Suprapubic skin (tissue), 4 donors: ENCODE data around the gene RASD2. TPM values are rescaled to one million over a fixed set of nuclear protein-coding genes. Genes with fewer than 3 reads are reported as not detected.

ENCODE experiments used
- DNase-seq, 2 donors: peaks; one replicate each; pipeline ENCODE4 v3.0.0-alpha.2; 2019; ENCODE audit warnings: low spot score in 2 of 2
- H3K27ac ChIP-seq: fragments of 200-600 bp; sonication (generic); one replicate; pipeline ENCODE4 v1.5.1; 2019
- H3K27me3 ChIP-seq: fragments of 200-600 bp; sonication (generic); one replicate; pipeline ENCODE4 v1.5.1; 2019
- H3K36me3 ChIP-seq: fragments of 200-600 bp; sonication (generic); one replicate; pipeline ENCODE4 v1.5.1; 2019
- H3K4me1 ChIP-seq: fragments of 200-600 bp; sonication (generic); one replicate; pipeline ENCODE4 v1.5.1; 2019
- H3K4me3 ChIP-seq: fragments of 200-600 bp; sonication (generic); one replicate; pipeline ENCODE4 v1.5.1; 2019; ENCODE audit warnings: mild to moderate bottlenecking
- H3K9me3 ChIP-seq: fragments of 200-600 bp; sonication (generic); one replicate; pipeline ENCODE4 v1.5.1; 2019
- EP300 ChIP-seq: sonication (generic); formaldehyde crosslinking; IDR thresholded peaks from one replicate; pipeline ENCODE4 v1.6.1; 2017; ENCODE audit warnings: antibody characterized with exemption
- POLR2A ChIP-seq, 2 donors: fragments of 450-650 bp; IDR thresholded peaks; one replicate each; pipeline ENCODE4 v1.6.1; 2017; ENCODE audit warnings: antibody characterized with exemption in 2 of 2, mild to moderate bottlenecking in 2 of 2, moderate library complexity in 2 of 2
- POLR2AphosphoS5 ChIP-seq, 3 donors: sonication (generic); formaldehyde crosslinking; IDR thresholded peaks; one replicate each; pipeline ENCODE4 v1.6.1; 2017; ENCODE audit warnings: antibody characterized with exemption in 3 of 3
- WGBS: methylation state at CpG from one replicate; pipeline ENCODE4 v1.1.5; 2018; 5-methylcytosine and 5-hydroxymethylcytosine counted together
- total RNA-seq, 4 donors: library from RNA; depleted of rRNA; stranded (reverse); fragments of >200 nt; gene quantifications; one replicate each; pipeline ENCODE4 v1.1.0, GENCODE V29; 2016
- TF ChIP-seq, protein P1 (sequence below), 2 donors: fragments of 200-600 bp in 1 of 2; fragments of 450-650 bp in 1 of 2; sonication (generic) in 1 of 2; IDR thresholded peaks; one replicate each; pipeline ENCODE4 v1.5.1; 2016 to 2019; ENCODE audit warnings: antibody characterized with exemption in 2 of 2, mild to moderate bottlenecking in 1 of 2, moderate library complexity in 1 of 2

Gene RASD2
- total RNA-seq, 4 donors from 2014 or later = 0.89 to 1.7 (median 1.2) TPM

DNA sequence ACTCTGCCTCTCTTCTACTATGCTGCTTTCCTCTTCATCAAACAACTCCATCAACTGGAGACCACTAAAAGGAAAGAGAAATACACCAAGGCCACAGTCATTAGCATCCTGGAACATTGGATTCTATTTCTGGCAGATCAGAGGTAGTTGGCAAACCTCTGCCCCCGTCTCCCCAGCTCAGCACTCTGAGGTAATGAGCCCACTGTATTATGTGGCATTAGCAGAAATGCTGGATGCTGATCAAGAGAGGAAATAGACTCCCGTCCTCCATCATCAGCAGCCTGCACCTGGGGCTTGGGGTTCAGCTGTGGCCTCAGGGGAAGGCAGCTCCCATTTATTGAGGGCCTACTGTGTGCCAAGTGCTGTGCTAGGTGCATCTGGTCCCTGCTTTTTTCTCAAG is 9.0 kb upstream of the RASD2 start:
- TF ChIP-seq, protein P1, sequence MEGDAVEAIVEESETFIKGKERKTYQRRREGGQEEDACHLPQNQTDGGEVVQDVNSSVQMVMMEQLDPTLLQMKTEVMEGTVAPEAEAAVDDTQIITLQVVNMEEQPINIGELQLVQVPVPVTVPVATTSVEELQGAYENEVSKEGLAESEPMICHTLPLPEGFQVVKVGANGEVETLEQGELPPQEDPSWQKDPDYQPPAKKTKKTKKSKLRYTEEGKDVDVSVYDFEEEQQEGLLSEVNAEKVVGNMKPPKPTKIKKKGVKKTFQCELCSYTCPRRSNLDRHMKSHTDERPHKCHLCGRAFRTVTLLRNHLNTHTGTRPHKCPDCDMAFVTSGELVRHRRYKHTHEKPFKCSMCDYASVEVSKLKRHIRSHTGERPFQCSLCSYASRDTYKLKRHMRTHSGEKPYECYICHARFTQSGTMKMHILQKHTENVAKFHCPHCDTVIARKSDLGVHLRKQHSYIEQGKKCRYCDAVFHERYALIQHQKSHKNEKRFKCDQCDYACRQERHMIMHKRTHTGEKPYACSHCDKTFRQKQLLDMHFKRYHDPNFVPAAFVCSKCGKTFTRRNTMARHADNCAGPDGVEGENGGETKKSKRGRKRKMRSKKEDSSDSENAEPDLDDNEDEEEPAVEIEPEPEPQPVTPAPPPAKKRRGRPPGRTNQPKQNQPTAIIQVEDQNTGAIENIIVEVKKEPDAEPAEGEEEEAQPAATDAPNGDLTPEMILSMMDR (IDR thresholded peaks at IDR 0.05) = no peak
- TF ChIP-seq POLR2AphosphoS5 (IDR thresholded peaks at IDR 0.05) (no peak), POLR2A (IDR thresholded peaks at IDR 0.05) (no peak), EP300 (no peak)
- Histone ChIP-seq H3K27me3 (peaks cover 6% of the 10 kb centered on the region), H3K9me3 (no peaks in the 10 kb centered on the region), H3K36me3 (no peaks in the 10 kb centered on the region), H3K27ac (no peak overlapping the region), H3K4me3 (no peak overlapping the region), H3K4me1 (no peaks in the 10 kb centered on the region)
- no peak for DNase-seq
- WGBS = 80% methylated on average over 2 of the region's 2 CpGs

DNA sequence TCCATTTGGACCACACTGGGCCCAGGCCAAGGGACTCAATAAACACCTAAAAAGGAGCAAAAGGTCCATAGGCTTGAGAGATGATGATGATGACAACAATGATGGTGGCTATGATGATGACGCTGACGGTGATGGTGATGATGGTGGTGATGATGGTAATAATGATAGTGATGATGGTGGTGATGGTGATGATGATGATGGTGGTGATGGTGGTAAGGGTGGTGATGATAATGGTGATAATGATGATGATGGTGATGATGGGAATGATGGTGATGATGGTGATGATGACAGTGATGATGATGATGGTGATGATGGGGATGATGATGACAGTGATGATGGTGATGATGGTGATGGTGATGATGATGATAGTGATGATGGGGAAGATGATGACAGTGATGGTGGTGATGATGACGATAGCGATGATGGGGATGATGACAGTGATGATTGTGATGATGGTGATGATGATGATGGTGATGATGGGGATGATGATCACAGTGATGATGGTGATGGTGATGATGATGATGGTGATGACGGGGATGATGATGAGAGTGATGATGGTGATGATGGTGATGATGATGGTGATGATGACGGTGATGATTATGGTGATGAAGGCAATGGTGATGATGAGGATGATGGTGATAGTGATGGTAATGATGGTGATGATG is 7.1 kb upstream of the RASD2 start:
- H3K27ac ChIP-seq = no peak overlapping the region
- DNase-seq = no peak
- no peaks in the 10 kb centered on the region for H3K9me3 ChIP-seq
- H3K36me3 ChIP-seq = no peaks in the 10 kb centered on the region
- 88% methylated on average over 6 of the region's 6 CpGs for WGBS
- peaks cover 6% of the 10 kb centered on the region for H3K27me3 ChIP-seq
- TF ChIP-seq POLR2AphosphoS5 (IDR thresholded peaks at IDR 0.05) (no peak), EP300 (no peak), POLR2A (IDR thresholded peaks at IDR 0.05) (no peak)
- TF ChIP-seq, protein P1 (IDR thresholded peaks at IDR 0.05) = no peak
- no peak overlapping the region for H3K4me3 ChIP-seq
- H3K4me1 ChIP-seq = no peaks in the 10 kb centered on the region

DNA sequence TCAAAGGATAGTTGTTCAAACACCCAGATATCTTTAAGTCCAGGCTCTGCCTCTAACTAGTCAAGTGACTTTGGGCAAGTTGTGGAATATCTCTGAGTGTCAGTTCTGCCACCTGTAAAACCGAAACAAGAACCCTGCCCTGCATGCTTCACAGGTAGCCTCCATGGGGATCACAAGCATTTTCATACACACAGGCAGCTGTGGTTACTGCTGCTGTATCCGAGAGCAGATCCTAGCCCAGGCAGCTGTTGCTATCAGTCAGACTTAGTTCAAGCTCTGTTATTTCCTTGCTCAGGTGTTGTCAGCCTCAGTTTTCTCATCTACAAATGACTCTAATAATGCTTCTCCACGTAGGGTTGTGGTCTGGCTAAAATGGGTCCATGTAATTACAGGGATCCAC is 6.5 kb upstream of the RASD2 start:
- Histone ChIP-seq H3K27me3 (peaks cover 6% of the 10 kb centered on the region), H3K9me3 (no peaks in the 10 kb centered on the region), H3K4me3 (no peak overlapping the region), H3K4me1 (no peaks in the 10 kb centered on the region), H3K27ac (no peak overlapping the region), H3K36me3 (no peaks in the 10 kb centered on the region)
- WGBS = 68% methylated on average over 3 of the region's 3 CpGs
- no peak for DNase-seq
- TF ChIP-seq POLR2A (IDR thresholded peaks at IDR 0.05) (no peak), POLR2AphosphoS5 (IDR thresholded peaks at IDR 0.05) (no peak), EP300 (no peak)
- TF ChIP-seq, protein P1 (IDR thresholded peaks at IDR 0.05) = no peak

DNA sequence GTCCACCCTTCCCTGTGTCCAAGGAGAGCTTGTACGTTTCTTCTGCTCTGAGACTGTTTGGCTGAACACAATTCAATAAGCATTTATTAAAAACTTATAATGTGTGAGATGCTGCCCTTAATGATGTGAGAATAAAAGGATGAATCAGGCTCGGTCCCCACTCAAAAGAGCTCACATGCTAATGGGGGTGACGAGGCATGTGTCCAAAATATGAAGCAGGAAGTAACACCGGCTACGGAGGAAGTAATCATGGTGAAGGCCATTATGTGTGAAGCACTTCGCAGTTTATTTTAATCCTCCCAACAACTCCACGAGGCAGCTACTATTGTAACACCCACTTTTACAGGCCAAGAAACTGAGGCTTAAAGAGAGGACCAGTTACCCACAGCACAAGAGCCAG is 3.4 kb upstream of the RASD2 start:
- TF ChIP-seq EP300 = no peak
- TF ChIP-seq, protein P1 (IDR thresholded peaks at IDR 0.05) = no peak
- no peak for TF ChIP-seq POLR2AphosphoS5 (IDR thresholded peaks at IDR 0.05)
- no peak for TF ChIP-seq POLR2A (IDR thresholded peaks at IDR 0.05)

DNA sequence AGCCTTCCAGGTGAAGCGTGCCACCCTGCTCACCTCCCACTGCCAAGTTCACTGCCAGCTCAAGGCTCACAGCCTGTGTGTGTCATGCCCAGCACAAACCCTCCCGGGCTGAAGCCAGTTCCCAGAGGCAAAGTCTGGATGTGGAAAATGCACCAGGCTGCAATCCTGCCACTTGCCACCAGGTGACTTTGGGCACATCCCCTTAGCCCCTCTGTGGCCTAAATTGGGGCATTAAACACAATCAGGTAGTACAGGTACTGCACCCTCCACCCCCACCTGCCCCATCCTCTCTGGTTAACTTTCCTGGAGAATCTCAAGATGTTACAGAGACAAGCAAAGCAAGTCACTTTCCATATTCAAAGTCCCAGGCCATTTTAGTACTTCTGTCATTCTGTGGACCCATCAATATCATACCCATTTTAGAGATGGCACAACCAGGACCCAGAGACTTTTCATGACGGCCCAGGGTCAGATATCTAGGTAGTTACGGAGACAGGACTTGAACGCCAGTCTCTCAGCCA is 1.8 kb upstream of the RASD2 start:
- Histone ChIP-seq H3K4me3 (no peak overlapping the region), H3K4me1 (peaks cover 20% of the 10 kb centered on the region), H3K9me3 (no peaks in the 10 kb centered on the region), H3K27me3 (peaks cover 32% of the 10 kb centered on the region), H3K36me3 (no peaks in the 10 kb centered on the region), H3K27ac (no peak overlapping the region)
- no peak for TF ChIP-seq EP300
- TF ChIP-seq, protein P1 (IDR thresholded peaks at IDR 0.05) = peak in 1 of 2 donors; percentile 59
- DNase-seq = no peak
- WGBS = 71% methylated on average over 5 of the region's 5 CpGs

More for the DNA sequence above, 3.4 kb upstream of the RASD2 start:
- no peak overlapping the region for H3K4me3 ChIP-seq
- no peak overlapping the region for H3K27ac ChIP-seq
- H3K9me3 ChIP-seq = no peaks in the 10 kb centered on the region
- DNase-seq = no peak
- peaks cover 20% of the 10 kb centered on the region for H3K4me1 ChIP-seq
- 57% methylated on average over 7 of the region's 7 CpGs for WGBS
- H3K36me3 ChIP-seq = no peaks in the 10 kb centered on the region
- H3K27me3 ChIP-seq = peaks cover 22% of the 10 kb centered on the region
